GM21723 (cell line): ENCODE data around the gene NFAT5.

Source experiments
- ATAC-seq: cut with Tn5 transposase; IDR thresholded peaks from one replicate; pipeline ENCODE4 v1.9.1; 2021; ENCODE audit warnings: mild to moderate bottlenecking, moderate library complexity; ENCODE audit not compliant: unreplicated experiment

NFAT5 gene

GRCh38 chr16:69595127-69596036 lies 29.6 kb downstream of the NFAT5 start:
- ATAC-seq = no peak

GRCh38 chr16:69596801-69597200 lies 31.0 kb downstream of the NFAT5 start:
- no peak for ATAC-seq

- no peak for ATAC-seq
Measured at GRCh38 chr16:69598045-69598444, 32.3 kb downstream of the NFAT5 start.

- no peak for ATAC-seq
Measured at GRCh38 chr16:69599731-69600130, 34.0 kb downstream of the NFAT5 start.

- ATAC-seq = no peak
Measured at GRCh38 chr16:69600202-69600601, 34.4 kb downstream of the NFAT5 start.

GRCh38 chr16:69601250-69601649 lies 35.5 kb downstream of the NFAT5 start:
- no peak for ATAC-seq

GRCh38 chr16:69606985-69607384 lies 41.2 kb downstream of the NFAT5 start:
- ATAC-seq = no peak

GRCh38 chr16:69607674-69608073 lies 41.9 kb downstream of the NFAT5 start:
- no peak for ATAC-seq

GRCh38 chr16:69610356-69610755 lies 44.6 kb downstream of the NFAT5 start:
- ATAC-seq = no peak

GRCh38 chr16:69611103-69611640 lies 45.4 kb downstream of the NFAT5 start:
- ATAC-seq = no peak

- ATAC-seq = no peak
Measured at GRCh38 chr16:69613378-69614154, 47.8 kb downstream of the NFAT5 start.

- ATAC-seq = no peak
Measured at GRCh38 chr16:69615528-69615927, 49.8 kb downstream of the NFAT5 start.

- no peak for ATAC-seq
Measured at GRCh38 chr16:69616082-69616481, 50.3 kb downstream of the NFAT5 start.

GRCh38 chr16:69618307-69618706 lies 52.5 kb downstream of the NFAT5 start:
- no peak for ATAC-seq

- ATAC-seq = no peak
Measured at GRCh38 chr16:69618721-69619120, 53.0 kb downstream of the NFAT5 start.

GRCh38 chr16:69619514-69619913 lies 53.7 kb downstream of the NFAT5 start:
- ATAC-seq = no peak

GRCh38 chr16:69620573-69620972 lies 54.8 kb downstream of the NFAT5 start:
- ATAC-seq = no peak

GRCh38 chr16:69621225-69621624 lies 55.5 kb downstream of the NFAT5 start:
- no peak for ATAC-seq

- ATAC-seq = no peak
Measured at GRCh38 chr16:69626256-69626655, 60.5 kb downstream of the NFAT5 start.

- no peak for ATAC-seq
Measured at GRCh38 chr16:69632828-69633227, 67.1 kb downstream of the NFAT5 start.

GRCh38 chr16:69633375-69633774 lies 67.6 kb downstream of the NFAT5 start:
- no peak for ATAC-seq
